ENCODE results near the gene KCNJ6. TPM values are rescaled to one million over a fixed set of nuclear protein-coding genes. Genes with fewer than 3 reads are reported as not detected.

The KCNJ6 gene
- total RNA-seq, 2 experiments from 2014 or later = not detected

GRCh38 chr21:37699024-37699775, 217.1 kb downstream of the KCNJ6 start:
- Histone ChIP-seq H3K27ac (ENCODE audit: low read depth, low read length, poor library complexity, severe bottlenecking) (no peak overlapping the region), H3K9me2 (ENCODE audit: insufficient read depth, low read length) (no peaks in the 10 kb centered on the region), H3K36me3 (ENCODE audit: insufficient read depth, low read length) (no peaks in the 10 kb centered on the region), H3K4me3 (ENCODE audit: low read depth, low read length, poor library complexity, severe bottlenecking) (no peak overlapping the region), H3K4me1 (ENCODE audit: insufficient read depth, low read length, poor library complexity, severe bottlenecking) (peaks cover 7% of the 10 kb centered on the region), H4K20me1 (ENCODE audit: insufficient read depth, low read length) (no peaks in the 10 kb centered on the region), H3K9me3 (ENCODE audit: low read length) (no peaks in the 10 kb centered on the region), H2AFZ (ENCODE audit: low read length) (no peak overlapping the region), H3K79me2 (ENCODE audit: insufficient read depth, low read depth, low read length) (no peaks in the 10 kb centered on the region), H3K4me2 (ENCODE audit: low read length) (no peak overlapping the region)
- intact Hi-C loops (cut with micrococcal nuclease; ENCODE audit: unreplicated experiment) = no loop called here
- no peak for TF ChIP-seq CTCF (conservative IDR thresholded peaks at IDR 0.05; ENCODE audit: low read length)
- CTCF ChIA-PET (ENCODE audit: unreplicated experiment) = no interaction called here
- POLR2A ChIA-PET = no interaction called here
- DNase-seq (ENCODE audit: low spot score) = no peak
- BruUV-seq (replicated peaks) = no TSS peak

GRCh38 chr21:37696936-37697335, 219.3 kb downstream of the KCNJ6 start:
- Histone ChIP-seq H3K9me2 (ENCODE audit: insufficient read depth, low read length) (no peaks in the 10 kb centered on the region), H3K9me3 (ENCODE audit: low read length) (no peaks in the 10 kb centered on the region), H3K79me2 (ENCODE audit: insufficient read depth, low read depth, low read length) (no peaks in the 10 kb centered on the region), H3K4me2 (ENCODE audit: low read length) (no peak overlapping the region), H3K4me1 (ENCODE audit: insufficient read depth, low read length, poor library complexity, severe bottlenecking) (peaks cover 7% of the 10 kb centered on the region), H3K36me3 (ENCODE audit: insufficient read depth, low read length) (no peaks in the 10 kb centered on the region), H2AFZ (ENCODE audit: low read length) (no peak overlapping the region), H3K27ac (ENCODE audit: low read depth, low read length, poor library complexity, severe bottlenecking) (no peak overlapping the region), H4K20me1 (ENCODE audit: insufficient read depth, low read length) (no peaks in the 10 kb centered on the region), H3K4me3 (ENCODE audit: low read depth, low read length, poor library complexity, severe bottlenecking) (no peak overlapping the region)
- intact Hi-C loops (cut with micrococcal nuclease; ENCODE audit: unreplicated experiment) = no loop called here
- POLR2A ChIA-PET = no interaction called here
- TF ChIP-seq CTCF (conservative IDR thresholded peaks at IDR 0.05; ENCODE audit: low read length) = no peak
- no peak for TF ChIP-seq EZH2phosphoT487 (IDR thresholded peaks at IDR 0.05; ENCODE audit: borderline replicate concordance, low read depth, low read length)
- no peak for DNase-seq (ENCODE audit: low spot score)
- no TSS peak for BruUV-seq (replicated peaks)
- CTCF ChIA-PET (ENCODE audit: unreplicated experiment) = no interaction called here

GRCh38 chr21:37695111-37695510, 221.1 kb downstream of the KCNJ6 start:
- no peak for TF ChIP-seq CTCF (conservative IDR thresholded peaks at IDR 0.05; ENCODE audit: low read length)
- no peak for TF ChIP-seq EZH2phosphoT487 (IDR thresholded peaks at IDR 0.05; ENCODE audit: borderline replicate concordance, low read depth, low read length)
- no peak overlapping the region for H3K4me2 ChIP-seq (ENCODE audit: low read length)
- no peak overlapping the region for H3K4me3 ChIP-seq (ENCODE audit: low read depth, low read length, poor library complexity, severe bottlenecking)
- H4K20me1 ChIP-seq (ENCODE audit: insufficient read depth, low read length) = no peaks in the 10 kb centered on the region
- H2AFZ ChIP-seq (ENCODE audit: low read length) = no peak overlapping the region
- ChIA-PET POLR2A (no interaction called here), CTCF (ENCODE audit: unreplicated experiment) (interaction anchor here (0.6 kb wide), 1 partner anchor 1112 kb away, joined by 3 read pairs; no protein-coding TSS in a partner anchor)
- DNase-seq (ENCODE audit: low spot score) = no peak
- no TSS peak for BruUV-seq (replicated peaks)
- no peaks in the 10 kb centered on the region for H3K79me2 ChIP-seq (ENCODE audit: insufficient read depth, low read depth, low read length)
- H3K9me2 ChIP-seq (ENCODE audit: insufficient read depth, low read length) = no peaks in the 10 kb centered on the region
- no peak overlapping the region for H3K27ac ChIP-seq (ENCODE audit: low read depth, low read length, poor library complexity, severe bottlenecking)
- no peaks in the 10 kb centered on the region for H3K9me3 ChIP-seq (ENCODE audit: low read length)
- H3K4me1 ChIP-seq (ENCODE audit: insufficient read depth, low read length, poor library complexity, severe bottlenecking) = no peaks in the 10 kb centered on the region
- intact Hi-C loops (cut with micrococcal nuclease; ENCODE audit: unreplicated experiment) = no loop called here
- no peaks in the 10 kb centered on the region for H3K36me3 ChIP-seq (ENCODE audit: insufficient read depth, low read length)
